ENCODE measurements around the gene NBPF1.
"Not testable (repeated sequence)": the region's sequence is repeated elsewhere in the genome, so short reads cannot be mapped to it uniquely, and the experiment has no call there.

Gene NBPF1

DNA sequence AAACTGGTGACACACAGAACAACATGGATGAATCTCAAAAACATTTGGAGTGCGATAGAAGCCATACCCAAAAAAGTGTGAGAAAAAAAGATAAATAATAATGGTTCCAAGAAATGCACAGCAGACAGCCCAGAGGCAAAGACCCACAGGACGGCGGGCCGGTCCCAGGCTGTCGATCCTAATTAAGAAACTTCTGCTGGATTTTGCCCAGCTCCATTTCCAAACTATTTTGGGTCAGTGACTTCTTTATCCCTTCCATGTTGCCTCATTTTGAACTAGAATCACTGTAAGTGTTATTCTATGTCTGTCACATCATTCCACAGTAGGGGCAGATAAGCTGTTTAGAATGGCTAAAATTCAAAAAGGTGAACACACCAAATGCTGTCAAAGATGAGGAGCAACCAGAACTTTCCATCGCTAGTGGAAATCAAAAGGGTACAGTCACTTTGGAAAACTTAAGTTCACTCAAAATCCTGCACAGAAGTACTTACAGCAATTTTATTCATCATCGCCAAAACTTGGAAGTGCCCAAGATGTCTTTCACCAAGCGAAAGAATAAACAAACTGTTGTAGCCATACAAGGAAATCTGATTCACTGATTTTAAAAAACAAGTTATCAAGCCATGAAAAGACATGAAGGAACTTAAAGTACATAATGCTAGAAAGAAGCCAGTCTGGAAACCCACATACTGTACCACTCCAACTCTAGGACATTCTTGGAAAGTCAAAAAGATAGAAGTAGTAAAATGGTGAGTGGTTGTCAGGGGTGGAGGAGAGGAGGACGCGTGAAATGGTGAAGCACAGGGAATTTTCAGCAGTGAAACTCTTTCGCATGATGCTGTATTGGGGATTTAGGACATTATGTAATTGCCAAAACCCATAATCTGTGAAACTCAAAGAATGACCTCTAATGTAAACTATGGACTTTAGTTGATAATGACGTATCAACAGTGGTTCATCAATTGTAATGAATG lies 7.5 kb downstream of the NBPF1 start:
- peak; percentile 46 for DNase-seq (ENCODE audit: low spot score)

GRCh38 chr1:16605213-16605525 lies 8.2 kb downstream of the NBPF1 start:
- DNase-seq (ENCODE audit: low spot score): no peak

DNA sequence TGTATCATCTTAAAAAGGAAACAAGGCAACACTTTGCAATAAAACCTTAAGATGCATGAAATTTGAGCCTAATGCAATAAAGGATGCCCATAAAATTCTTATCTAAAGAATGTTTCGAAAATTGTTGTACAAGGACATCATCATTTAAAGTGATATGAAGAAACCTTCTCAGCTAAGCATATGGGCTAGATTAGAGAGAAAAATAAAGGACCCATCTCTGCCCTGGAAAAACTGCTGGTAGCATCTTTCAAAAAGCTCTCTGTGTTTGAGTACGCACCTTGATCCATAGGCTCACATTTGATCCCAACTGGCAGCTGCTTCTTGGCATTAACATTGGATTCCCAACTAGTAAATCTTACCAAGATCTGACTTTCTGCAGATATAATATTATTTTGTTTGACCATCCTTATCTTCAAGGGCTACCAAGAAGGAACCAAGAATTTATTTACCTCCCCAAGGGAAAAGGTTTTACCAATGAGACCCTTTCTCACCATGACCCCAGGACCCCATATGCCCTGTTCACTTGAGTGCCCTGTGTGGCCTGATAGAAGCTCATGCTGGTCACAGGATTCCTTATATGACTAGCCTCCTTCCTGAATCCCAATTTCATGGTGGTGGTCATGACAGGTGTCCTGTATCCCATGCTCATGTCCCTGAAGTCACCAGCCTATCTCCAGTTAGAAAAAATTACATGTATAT lies 8.7 kb downstream of the NBPF1 start:
- DNase-seq (ENCODE audit: low spot score): peak; percentile 43

- DNase-seq (ENCODE audit: low spot score): not testable (repeated sequence)
Measured at GRCh38 chr1:16603623-16604022, 9.7 kb downstream of the NBPF1 start.

DNA sequence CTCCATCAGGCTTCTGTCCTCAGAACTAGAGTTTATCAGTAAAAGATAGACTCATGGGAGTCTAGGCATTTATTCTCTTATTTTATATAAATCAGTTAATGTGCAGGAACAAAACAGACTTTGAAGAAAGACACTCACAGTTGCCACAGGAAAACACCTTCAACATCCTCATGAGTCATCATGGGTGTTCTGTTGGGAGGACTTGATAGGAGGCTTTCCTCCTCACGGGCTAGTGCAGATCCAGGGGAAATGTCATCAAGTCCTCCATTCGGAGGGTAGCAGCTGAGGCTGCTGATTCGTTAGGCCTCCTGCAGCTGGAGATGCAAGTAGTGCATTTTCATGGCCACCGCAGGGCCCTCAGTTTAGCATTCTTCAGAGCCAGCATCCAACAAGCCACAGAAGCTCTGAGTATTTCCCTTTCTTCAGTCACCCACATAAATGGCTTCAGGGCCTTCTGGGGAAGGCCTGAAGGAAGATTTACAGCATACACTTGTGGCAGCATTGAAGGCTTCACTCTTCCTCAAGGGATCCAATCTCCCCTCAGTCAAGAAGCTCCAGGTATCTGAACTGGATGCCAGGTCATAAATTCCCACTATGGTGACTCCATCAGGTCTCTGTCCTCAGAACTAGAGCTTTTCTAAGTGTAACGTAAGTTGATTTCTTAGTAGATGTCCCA lies 10.9 kb downstream of the NBPF1 start:
- DNase-seq (ENCODE audit: low spot score): not testable (repeated sequence)

DNA sequence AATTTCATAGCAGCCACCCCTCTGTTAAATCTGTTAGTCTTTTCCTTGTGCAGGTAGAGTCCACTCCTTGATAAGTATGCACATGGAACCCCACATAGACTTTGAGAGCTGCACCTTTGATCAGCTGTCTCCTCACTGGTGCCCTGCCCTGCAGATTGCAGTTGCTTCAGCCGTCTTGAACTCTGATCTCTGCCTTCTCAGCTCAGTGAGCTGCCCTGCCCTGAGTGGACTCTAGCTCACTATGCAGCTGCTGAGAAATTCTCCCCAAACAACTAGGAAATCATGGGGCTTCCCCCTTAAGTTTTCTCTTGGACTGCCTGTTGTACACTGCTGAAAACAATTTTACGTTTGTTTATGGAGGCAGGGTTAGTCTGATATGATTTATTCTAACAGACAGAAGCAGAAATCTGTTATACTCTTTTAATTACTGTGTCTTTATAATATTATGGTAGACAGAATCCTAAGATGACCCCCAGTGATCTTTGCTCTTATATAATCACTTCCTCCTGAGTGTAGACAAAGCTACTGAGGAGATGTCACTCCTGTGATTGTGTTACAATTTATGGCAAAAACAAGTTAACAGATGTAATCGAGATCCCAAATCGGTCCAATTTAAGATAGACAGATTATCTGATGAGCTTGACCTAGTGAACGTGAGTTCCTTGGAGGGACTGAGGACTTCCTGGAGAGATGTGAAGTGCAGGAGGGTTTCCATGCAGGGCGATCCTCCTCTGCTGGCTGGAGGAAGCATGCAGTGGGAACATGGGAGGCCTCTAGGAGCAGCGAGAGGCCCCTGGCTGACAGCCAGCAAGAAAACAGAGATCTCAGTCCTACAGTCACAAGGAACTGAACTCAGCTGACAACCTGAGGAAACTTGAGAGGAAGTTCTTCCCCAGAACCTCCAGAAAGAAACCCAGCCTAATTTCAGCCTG lies 12.2 kb downstream of the NBPF1 start:
- DNase-seq (ENCODE audit: low spot score): not testable (repeated sequence)

- not testable (repeated sequence) for DNase-seq (ENCODE audit: low spot score)
Measured at GRCh38 chr1:16599326-16599725, 14.0 kb downstream of the NBPF1 start.

- not testable (repeated sequence) for DNase-seq (ENCODE audit: low spot score)
Measured at GRCh38 chr1:16595216-16595615, 18.1 kb downstream of the NBPF1 start.

- DNase-seq (ENCODE audit: low spot score): not testable (repeated sequence)
Measured at GRCh38 chr1:16591845-16592244, 21.5 kb downstream of the NBPF1 start.

- DNase-seq (ENCODE audit: low spot score): not testable (repeated sequence)
Measured at GRCh38 chr1:16588081-16588480, 25.3 kb downstream of the NBPF1 start.

DNA sequence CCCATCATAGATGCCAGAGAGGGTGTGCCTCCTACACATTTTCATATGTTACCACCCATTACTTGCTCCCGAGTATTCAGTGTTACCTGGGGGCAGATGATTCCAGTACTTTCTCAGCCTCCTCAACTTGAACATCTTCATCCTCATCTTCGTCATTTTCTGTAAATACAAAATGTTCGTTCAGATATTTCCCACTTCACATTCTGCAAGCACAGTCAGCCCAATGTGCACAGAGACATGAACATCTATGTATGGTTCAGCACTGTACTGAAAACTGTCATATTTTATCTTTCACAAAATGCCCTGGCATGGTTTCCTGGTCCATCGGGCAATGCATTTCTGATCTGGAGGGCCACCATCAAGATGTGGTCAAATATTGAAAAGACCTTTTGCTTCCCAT lies 25.7 kb downstream of the NBPF1 start:
- DNase-seq (ENCODE audit: low spot score): not testable (repeated sequence)

- DNase-seq (ENCODE audit: low spot score): not testable (repeated sequence)
Measured at GRCh38 chr1:16565324-16565723, 48.0 kb downstream of the NBPF1 start.

- not testable (repeated sequence) for DNase-seq (ENCODE audit: low spot score)
Measured at GRCh38 chr1:16561035-16561434, 52.3 kb downstream of the NBPF1 start.

- not testable (repeated sequence) for DNase-seq (ENCODE audit: low spot score)
Measured at GRCh38 chr1:16560498-16560897, 52.9 kb downstream of the NBPF1 start.

DNA sequence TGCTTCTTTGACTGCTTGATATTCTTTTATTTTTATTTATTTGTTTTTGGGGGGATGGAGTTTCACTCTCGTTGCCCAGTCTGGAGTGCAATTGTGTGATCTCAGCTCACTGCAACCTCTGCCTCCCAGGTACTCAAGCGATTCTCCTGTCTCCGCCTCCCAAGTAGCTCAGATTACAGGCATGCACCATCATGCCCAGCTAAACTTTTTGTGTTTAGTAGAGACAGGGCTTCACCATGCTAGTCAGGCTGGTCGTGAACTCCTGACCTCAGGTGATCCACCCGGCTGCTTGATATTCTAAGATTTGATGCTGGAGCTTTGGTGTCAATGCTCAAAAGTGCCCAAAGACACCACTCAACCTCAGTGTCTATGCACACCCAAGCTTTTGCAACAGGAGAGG lies 53.7 kb downstream of the NBPF1 start:
- not testable (repeated sequence) for DNase-seq (ENCODE audit: low spot score)

DNA sequence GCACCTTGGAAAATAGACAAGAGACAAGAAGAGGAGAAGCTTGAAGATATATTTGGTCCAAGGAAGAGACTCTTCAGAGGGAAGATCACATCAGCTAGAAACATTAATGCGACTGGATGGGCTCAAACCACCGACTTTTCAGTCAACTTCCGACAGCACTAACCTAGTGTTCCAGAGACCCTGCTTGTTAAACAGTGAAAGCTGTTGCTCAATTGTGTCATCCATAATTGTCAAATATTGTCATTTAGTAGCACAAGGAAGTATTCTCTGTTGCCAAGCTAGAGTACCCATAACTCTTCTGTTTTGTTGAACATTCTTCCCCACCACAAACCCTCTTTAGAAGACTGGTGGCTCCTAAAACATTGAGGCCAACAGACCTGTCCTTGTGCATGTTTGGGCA lies 56.3 kb downstream of the NBPF1 start:
- not testable (repeated sequence) for DNase-seq (ENCODE audit: low spot score)

DNA sequence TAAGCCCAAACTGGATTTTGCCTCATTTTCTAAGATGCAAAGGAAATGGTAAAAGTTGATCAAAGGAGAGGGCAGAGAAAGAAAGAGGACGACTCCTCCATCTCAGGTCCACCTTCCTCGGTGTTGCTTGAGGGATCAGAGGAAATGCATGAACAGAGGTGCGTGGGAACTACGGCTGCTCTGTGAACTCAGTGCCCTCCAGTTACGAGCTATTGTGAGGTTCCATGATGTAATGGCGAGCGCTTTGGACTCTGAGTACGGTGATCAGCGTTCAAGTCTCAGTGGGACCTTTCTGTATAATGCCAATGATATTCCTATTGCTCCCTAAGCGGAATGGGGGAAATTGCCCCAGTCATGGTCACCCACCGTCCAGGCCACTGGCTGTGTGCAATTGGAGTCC lies 60.1 kb downstream of the NBPF1 start:
- DNase-seq (ENCODE audit: low spot score): not testable (repeated sequence)

GRCh38 chr1:16550212-16550918 lies 63.0 kb downstream of the NBPF1 start:
- DNase-seq (ENCODE audit: low spot score): not testable (repeated sequence)

- DNase-seq (ENCODE audit: low spot score): not testable (repeated sequence)
Measured at GRCh38 chr1:16549545-16549944, 63.8 kb downstream of the NBPF1 start.

DNA sequence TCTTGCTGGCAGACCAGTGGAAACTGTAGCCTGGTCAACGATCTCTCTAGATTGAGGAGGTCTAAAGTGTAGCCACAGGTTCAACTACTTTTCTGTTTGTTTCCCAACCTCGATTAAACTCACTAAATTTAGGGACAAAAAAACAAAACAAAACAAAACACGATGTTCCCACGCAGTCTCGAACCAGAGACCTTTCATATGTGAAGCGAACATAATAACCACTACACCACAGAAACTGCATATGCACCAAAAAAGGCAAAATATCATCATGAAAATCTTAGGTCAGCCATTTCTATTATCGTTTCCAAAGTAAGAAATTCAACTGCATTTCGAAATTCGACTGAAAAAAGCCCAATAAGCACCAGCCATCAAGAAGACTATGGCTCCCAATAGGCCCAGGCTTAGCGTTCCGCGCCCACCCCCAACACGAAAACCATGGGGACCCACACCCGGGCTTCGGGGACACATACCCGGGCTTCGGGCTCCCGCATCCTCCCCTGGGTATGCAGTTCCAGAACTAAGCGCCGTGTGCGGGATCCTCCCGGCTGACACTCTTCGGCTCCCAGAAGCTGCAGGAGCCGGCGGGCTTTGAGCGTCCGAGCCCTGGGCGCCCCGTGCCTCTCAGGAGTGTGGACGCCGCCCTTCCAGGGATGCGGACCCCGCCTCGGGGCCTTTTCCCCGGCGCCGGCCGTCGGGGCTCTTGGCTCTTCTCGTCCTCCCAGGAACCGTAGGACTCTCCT lies 65.7 kb downstream of the NBPF1 start:
- DNase-seq (ENCODE audit: low spot score): not testable (repeated sequence)
